GM15510 (cell line): ENCODE results near the gene EFL1.

Source experiments
- POLR2A ChIP-seq: IDR thresholded peaks from 3 replicates; pipeline ENCODE4 v1.6.1; 2011; ENCODE audit warnings: borderline replicate concordance; ENCODE audit not compliant: insufficient read length; ENCODE audit errors: extremely low read depth

The EFL1 gene

GRCh38 chr15:82181371-82181770 lies 81.2 kb downstream of the EFL1 start:
- TF ChIP-seq POLR2A, result no peak

GRCh38 chr15:82178061-82178460 lies 84.5 kb downstream of the EFL1 start:
- TF ChIP-seq POLR2A, result no peak

DNA sequence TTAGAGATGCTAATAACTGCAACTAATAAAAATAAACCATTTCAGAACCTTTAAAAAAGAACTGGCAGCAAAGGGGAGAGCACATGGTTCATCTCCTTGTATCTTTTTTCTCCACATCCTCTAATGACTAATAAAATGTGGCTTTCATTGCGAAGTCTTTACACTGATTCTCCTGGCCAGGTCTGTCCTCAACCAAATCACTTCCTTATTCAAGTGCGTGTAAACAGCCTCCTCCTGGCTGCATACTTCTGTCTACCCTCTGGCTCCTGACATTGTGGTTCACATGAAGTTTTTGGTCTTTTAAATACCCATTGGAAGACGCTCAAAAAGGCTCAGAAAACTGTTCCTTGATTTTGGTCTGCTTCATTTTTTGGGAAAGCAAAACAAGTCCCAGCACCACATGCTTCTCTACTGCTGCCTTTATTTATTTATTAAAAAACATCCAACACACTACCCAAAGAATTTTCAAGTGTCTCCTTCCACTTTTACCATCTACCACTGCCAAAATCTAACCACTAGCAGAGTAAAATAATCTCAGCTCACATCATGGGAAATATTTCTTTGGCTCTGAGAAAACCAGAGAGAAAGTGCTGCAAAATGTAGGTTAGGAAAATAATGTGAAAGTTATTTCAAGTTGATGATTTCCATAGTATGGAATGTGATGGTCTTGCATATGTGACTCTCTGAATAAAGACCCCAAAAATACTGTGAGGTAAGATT lies 85.1 kb downstream of the EFL1 start:
- no peak for TF ChIP-seq POLR2A

DNA sequence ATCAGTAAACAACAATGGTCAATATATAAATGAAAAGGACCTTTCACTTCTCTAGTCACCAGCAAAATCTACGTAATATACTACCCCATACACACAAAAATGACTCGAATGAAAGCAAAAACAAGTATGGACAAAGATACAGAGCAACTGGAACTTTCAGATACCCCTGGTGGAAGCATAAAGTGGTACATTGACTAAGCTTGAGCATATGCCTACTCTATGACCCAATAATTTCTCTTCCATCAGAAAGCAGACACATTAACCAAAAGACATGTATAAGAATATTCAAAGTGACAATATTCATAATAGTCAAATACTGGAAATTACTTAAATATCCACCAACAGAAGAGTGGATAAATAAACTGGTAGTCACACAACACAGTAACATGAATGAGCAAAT lies 86.0 kb downstream of the EFL1 start:
- TF ChIP-seq POLR2A, result no peak

DNA sequence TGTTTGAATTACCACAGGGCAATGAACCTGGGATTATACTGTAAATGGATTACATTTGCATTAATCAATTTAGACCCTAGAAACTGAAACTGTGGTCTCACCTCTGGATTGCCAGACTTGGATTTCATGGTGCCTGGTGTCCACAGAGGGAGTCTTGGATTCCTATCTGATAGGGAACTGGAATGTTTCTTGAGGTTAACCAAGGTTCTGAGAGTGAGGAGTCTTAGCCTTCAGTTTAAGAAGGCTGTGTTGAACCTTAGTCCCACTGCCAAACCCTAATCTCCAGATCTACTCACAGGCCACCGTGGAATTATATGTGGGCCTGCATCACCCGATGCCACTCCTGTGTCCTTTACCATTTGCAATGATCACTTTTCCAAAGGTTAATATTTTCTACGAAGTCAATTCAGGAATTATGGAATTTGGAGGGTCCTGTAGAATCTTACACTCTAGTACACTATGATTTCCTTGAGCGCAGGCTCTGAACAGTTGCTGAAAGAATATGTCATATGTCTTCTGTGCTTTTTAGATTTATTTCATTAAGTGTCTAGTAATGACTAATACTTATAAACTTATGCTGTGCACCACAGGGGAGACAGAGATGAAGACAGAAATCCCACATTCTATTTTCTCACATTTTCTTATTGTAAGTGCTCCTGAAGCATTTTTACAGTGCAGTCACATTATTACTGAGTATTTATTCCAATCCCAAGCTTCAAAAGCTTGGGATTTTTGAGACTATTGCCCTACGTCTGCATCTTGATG lies 87.9 kb downstream of the EFL1 start:
- no peak for TF ChIP-seq POLR2A

DNA sequence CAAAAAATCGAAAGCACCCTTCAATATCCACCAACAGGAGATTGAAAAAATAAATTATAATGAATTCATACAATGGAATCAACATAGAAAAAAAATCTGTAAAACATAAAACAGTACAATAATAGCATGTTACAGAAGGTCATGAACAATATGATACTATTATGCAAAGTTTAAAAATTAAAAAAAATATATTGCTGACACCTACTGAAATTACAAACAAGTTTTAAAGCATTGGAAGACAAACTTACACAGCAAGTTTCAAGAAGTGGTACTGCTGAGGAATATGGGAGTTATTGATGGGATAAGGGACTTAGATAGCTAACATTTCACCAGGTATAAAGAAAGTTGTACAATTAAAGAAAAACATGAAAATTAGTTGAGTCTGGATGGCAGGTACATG lies 89.4 kb downstream of the EFL1 start:
- no peak for TF ChIP-seq POLR2A

GRCh38 chr15:82172506-82172905 lies 90.0 kb downstream of the EFL1 start:
- TF ChIP-seq POLR2A, result no peak

DNA sequence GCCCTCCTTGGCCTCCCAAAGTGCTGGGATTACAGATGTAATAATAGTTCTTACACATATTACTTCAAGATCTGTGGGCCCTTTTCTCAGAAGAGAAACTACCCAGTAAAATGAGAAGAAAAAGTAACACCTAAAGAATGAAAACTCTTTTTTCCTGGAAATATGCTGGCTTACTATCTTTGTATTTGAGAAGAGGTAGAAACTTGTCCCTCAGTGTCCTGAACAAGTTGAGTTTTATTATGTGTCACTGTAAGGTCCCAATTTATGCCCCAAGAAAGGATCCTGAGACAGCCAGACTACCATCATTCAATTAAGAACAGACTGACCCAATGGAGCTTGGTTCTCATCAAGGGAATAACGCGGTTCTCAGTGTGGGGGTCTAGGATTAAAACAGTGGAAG lies 93.8 kb downstream of the EFL1 start:
- no peak for TF ChIP-seq POLR2A

GRCh38 chr15:82168296-82168695 lies 94.2 kb downstream of the EFL1 start:
- no peak for TF ChIP-seq POLR2A

DNA sequence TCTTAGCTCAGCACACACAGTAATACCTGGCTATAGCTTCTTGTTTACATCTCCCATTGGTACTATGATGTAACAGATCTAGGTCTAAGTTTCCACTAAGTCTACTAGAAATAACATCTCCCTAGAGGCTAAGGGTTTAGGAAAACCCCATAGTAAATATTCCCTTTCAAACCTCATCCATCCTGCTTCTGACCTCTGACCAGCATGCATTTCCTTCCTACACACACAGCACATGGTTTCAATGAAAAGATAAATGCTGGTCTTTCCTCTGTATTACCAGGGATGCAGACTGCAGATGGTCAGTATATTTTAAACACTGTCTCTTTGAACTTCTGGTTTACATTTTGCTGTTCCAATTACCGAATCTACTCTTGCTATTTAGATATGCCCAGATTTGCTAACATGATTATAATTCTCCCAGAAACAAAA lies 96.6 kb downstream of the EFL1 start:
- TF ChIP-seq POLR2A, result no peak

DNA sequence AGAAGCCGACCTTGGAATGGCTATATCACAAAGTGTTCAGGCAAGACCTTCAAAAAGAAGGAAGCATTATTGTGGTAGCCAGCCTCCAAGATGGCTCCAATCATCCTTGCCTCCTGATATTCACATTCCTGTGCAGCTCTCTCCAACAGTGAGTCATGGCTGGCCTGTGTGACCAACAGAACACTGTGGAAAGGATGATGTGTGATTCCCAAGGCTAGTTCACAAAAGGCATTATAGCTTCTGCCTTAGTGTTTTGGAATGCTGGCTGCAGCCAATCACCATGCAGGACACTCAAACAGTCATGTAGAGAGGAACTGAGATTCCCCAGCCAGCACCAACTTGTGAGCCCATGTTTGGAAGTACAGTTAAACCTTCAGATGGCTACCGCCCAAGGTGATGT lies 102.6 kb downstream of the EFL1 start:
- no peak for TF ChIP-seq POLR2A

DNA sequence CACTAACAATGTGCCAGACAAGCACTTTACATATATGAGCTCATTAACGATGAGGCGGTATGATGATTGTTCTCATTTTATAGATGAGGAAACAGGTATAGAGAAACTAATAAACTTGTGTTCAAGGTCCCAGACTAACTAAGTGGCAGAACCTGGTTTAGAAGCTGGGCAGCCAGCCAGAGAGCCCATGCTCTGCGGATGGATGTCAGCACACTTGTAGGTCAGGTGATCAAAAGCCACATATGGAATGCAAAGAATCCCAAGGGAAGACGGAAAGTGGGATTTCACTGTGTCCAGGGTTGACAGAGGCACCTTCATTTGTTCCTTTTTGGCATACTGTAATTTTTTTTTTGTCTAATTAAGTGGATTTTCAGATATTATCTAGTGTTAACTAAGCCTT lies 103.7 kb downstream of the EFL1 start:
- TF ChIP-seq POLR2A, result no peak

- no peak for TF ChIP-seq POLR2A
Measured at GRCh38 chr15:82150645-82151044, 111.9 kb downstream of the EFL1 start.

DNA sequence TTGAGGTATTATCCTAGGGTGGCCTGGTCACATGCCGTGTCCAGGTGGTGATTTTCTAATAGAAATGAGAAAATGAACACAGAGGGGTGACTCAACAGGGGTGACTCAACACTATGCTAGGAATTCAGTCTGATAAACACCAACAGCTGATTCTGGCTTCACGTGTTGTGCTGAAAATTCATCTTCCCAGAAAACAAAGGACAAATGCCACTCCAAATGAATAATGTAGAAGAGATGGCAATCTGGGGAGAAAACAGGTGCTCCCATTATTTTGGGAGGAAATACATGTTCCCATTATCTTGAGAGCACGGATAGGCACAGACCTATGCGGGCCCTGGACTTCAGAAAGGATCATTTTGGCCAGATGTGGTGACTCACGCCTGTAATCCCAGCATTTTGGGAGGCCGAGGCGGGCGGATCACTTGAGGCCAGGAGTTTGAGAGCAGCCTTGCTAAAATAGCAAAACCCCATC lies 115.5 kb downstream of the EFL1 start:
- TF ChIP-seq POLR2A, result no peak

DNA sequence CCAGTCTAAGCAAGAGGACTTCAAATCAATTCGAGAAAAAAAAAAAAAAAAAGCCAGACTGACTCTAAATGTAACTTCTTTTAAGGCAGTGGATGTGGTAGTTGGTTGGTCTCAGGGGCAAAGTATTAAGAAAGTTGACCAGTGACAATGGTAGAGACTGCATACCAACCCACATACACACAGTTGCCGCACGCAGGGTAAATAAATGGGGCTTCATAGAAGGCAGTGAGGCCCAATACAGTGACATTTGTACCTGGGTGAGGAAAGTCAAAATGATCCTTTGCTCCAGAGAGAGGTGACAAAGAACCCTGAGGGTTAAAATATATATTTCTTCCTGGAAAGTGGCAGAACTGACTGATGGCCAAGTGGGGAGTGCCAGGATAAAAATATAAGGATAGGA lies 116.0 kb downstream of the EFL1 start:
- TF ChIP-seq POLR2A, result no peak

DNA sequence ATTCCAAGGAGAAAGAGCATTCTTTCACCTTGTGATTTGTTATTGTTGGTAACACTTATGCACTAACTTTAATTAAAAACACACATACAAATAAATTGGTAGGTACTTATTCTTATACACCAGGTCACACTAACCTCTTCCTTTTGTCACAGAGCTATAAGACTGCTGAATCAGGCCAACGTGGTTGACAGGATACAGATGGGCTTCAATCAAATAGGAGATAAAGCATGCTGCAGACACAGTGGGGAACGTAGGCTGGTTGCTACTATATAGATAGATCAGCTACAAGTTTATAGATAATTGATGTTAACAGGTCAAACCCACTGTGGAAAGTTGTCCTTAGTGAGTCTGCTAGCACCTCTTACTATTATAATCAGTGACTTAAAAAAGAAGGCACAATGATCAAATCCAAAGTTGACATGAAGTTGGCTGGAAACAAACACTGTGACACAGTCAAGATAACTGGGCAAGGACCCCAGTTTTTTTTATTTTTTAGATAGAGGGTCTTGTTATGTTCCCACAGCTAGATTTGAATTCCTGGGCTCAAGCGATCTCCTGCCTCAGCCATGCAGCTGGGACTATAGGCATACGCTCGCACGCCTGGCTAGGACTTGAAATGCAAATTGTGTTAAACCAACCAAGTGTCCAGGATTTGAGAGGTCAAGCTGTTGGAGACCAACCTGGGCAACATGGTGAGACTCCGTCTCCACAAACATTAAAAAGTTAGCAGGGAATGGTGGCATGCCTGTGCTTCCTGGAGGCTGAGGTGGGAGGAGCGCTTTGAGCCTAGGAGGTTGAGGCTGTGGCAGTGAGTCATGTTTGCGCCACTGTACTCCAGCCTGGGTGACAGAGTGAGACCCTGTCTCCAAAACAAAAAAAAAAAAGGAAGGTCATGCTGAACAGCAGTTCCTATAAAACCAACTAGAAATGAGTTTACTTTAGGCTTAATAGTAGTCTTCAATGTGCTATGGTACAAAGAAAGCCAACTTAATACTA lies 118.8 kb downstream of the EFL1 start:
- no peak for TF ChIP-seq POLR2A

GRCh38 chr15:82140886-82141285 lies 121.6 kb downstream of the EFL1 start:
- no peak for TF ChIP-seq POLR2A
